Right lobe of liver (tissue), 4 donors: Measurements from ENCODE around the gene BMP7.

ENCODE experiments used
- POLR2A ChIP-seq: fragments of 450-650 bp; IDR thresholded peaks from one replicate; pipeline ENCODE4 v1.6.1; 2017; ENCODE audit warnings: antibody characterized with exemption, mild to moderate bottlenecking
- TF ChIP-seq, protein P1 (sequence below), 4 donors: fragments of 200-600 bp in 3 of 4; fragments of 450-650 bp in 1 of 4; IDR thresholded peaks; one replicate each; pipeline versions ENCODE4 v1.5.1 to v1.8.0; 2016 to 2022; ENCODE audit warnings: antibody characterized with exemption in 4 of 4, mild to moderate bottlenecking in 2 of 4
- donor health status: DM: no; HTN: no; CAD: no.
- donor health status: DM: no; HTN: no; CAD: no.
- donor health status: DM: no; HTN: yes; CAD: no.

DNA sequence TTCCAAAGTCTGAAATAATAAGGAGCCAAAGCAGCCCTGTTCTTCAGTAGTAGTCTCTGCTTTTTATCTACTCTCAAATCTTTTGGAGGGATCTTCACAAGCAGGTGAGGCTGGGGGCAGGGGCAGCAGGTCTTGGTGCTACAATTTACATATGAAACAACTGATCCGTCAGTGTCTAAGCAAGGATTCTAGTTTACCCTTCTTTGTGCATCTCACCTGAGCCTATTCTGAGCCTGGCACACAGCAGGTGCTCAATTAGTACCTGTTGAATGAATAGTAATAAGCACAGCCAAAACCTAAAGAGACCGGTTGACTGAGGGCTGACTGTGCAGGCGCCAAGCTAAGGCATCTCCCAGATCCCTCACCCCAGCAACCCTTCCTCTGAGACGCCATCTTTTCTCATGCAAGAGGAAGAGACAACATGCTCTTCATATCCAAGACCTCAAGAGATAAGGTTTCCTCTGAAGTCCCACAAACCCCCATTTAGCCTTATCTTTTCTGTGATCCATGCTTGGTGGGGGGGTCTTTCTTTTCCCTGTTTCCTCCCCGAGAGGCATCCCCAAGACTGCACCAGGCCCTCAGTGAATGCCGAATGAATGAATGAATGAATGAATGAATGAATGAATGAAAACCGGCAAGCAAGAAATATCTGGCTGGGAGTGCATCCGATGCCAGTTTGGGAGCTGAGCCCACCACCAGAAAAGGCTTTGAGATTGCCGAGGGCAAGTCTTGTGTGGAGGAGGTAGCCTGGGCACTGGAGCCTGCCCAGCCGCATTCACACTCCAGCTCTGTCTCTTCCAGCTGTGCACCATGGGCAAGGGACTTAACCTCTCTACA lies 2.9 kb upstream of the BMP7 start:
- TF ChIP-seq, protein P1, sequence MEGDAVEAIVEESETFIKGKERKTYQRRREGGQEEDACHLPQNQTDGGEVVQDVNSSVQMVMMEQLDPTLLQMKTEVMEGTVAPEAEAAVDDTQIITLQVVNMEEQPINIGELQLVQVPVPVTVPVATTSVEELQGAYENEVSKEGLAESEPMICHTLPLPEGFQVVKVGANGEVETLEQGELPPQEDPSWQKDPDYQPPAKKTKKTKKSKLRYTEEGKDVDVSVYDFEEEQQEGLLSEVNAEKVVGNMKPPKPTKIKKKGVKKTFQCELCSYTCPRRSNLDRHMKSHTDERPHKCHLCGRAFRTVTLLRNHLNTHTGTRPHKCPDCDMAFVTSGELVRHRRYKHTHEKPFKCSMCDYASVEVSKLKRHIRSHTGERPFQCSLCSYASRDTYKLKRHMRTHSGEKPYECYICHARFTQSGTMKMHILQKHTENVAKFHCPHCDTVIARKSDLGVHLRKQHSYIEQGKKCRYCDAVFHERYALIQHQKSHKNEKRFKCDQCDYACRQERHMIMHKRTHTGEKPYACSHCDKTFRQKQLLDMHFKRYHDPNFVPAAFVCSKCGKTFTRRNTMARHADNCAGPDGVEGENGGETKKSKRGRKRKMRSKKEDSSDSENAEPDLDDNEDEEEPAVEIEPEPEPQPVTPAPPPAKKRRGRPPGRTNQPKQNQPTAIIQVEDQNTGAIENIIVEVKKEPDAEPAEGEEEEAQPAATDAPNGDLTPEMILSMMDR (IDR thresholded peaks at IDR 0.05): no peak
- no peak for TF ChIP-seq POLR2A
